H1 (cell line): ENCODE data around the gene MAP2K5. TPM values are rescaled to one million over a fixed set of nuclear protein-coding genes. Genes with fewer than 3 reads are reported as not detected.

Experiments used
- CTCF ChIA-PET: fragments of 300-600 bp; sonication (Branson Sonifier 250); formaldehyde crosslinking; loops from one replicate; lab custom pipeline; 2021; ENCODE audit not compliant: partially characterized antibody; lab: Charles Lee
- POLR2A ChIA-PET: fragments of 300-600 bp; sonication (Branson Sonifier 250); formaldehyde crosslinking; loops from one replicate; lab custom pipeline; 2021; ENCODE audit warnings: inconsistent platforms; ENCODE audit not compliant: partially characterized antibody; lab: Charles Lee
- DNase-seq, 2 experiments: peaks; one replicate each; pipeline versions ENCODE4 v3.0.0 to v3.0.0-alpha.2; 2010 to 2022; ENCODE audit warnings: low spot score in 2 of 2, low read depth in 1 of 2, mixed read lengths in 1 of 2
- FAIRE-seq: peaks from 2 replicates; lab custom pipeline; 2011; peaks lifted over from hg19 to GRCh38; lab: Jason Lieb, UNC
- H2AFZ ChIP-seq: 2 replicates; pipeline ENCODE4 v1.8.1; 2012; ENCODE audit warnings: low read length, inconsistent platforms
- H2AK5ac ChIP-seq: 2 replicates; pipeline ENCODE4 v1.6.1; 2013; ENCODE audit warnings: low read depth, low read length
- H2BK120ac ChIP-seq: replicated peaks from 2 replicates; pipeline ENCODE3; 2013; ENCODE audit warnings: low read depth, low read length, inconsistent platforms
- H2BK12ac ChIP-seq: 2 replicates; pipeline ENCODE4 v1.6.1; 2013; ENCODE audit warnings: low read depth, low read length
- H2BK15ac ChIP-seq: 2 replicates; pipeline ENCODE4 v1.6.1; 2013; ENCODE audit warnings: low read length
- H2BK20ac ChIP-seq: 2 replicates; pipeline ENCODE4 v1.6.1; 2013; ENCODE audit warnings: low read length
- H2BK5ac ChIP-seq: 2 replicates; pipeline ENCODE4 v1.6.1; 2013; ENCODE audit warnings: low read depth, low read length
- H3K14ac ChIP-seq: 2 replicates; pipeline ENCODE4 v1.6.1; 2013; ENCODE audit warnings: inconsistent platforms; ENCODE audit not compliant: insufficient read length
- H3K18ac ChIP-seq: 2 replicates; pipeline ENCODE4 v1.6.1; 2013; ENCODE audit warnings: low read length; ENCODE audit errors: extremely low read depth
- H3K23ac ChIP-seq: 2 replicates; pipeline ENCODE4 v1.6.1; 2013; ENCODE audit warnings: inconsistent platforms; ENCODE audit not compliant: insufficient read length
- H3K23me2 ChIP-seq: 2 replicates; pipeline ENCODE4 v1.6.1; 2013; ENCODE audit warnings: low read depth, low read length
- H3K27ac ChIP-seq: 2 replicates; pipeline ENCODE4 v1.6.1; 2011; ENCODE audit warnings: low read depth, low read length, inconsistent platforms
- H3K27me3 ChIP-seq, 4 experiments: replicated peaks in 1 of 4; 1 replicate in 1 of 4; 2 replicates in 3 of 4; pipeline versions ENCODE4 v1.6.1 to v1.8.1; 2011 to 2013; ENCODE audit warnings: low read length in 3 of 4, mild to moderate bottlenecking in 3 of 4, inconsistent platforms in 2 of 4, mixed read lengths in 2 of 4, moderate library complexity in 1 of 4; ENCODE audit not compliant: control insufficient read depth in 3 of 4, insufficient read depth in 3 of 4; ENCODE audit errors: extremely low read depth in 1 of 4
- H3K36me3 ChIP-seq, 4 experiments: 2 replicates each; pipeline versions ENCODE4 v1.6.1 to v1.8.1; 2011 to 2013; ENCODE audit warnings: mild to moderate bottlenecking in 4 of 4, low read length in 3 of 4, moderate library complexity in 2 of 4, control low read depth in 1 of 4, inconsistent platforms in 1 of 4; ENCODE audit not compliant: insufficient read depth in 4 of 4, control insufficient read depth in 2 of 4
- H3K4ac ChIP-seq: replicated peaks from 2 replicates; pipeline ENCODE3; 2013; ENCODE audit warnings: low read length, low read depth, mixed read lengths, inconsistent platforms; ENCODE audit not compliant: insufficient read length
- H3K4me1 ChIP-seq, 4 experiments: replicated peaks in 1 of 4; 1 replicate in 1 of 4; 2 replicates in 3 of 4; pipeline versions ENCODE4 v1.6.1 to v1.8.1; 2011 to 2013; ENCODE audit warnings: low read length in 3 of 4, inconsistent platforms in 2 of 4, mixed read lengths in 1 of 4; ENCODE audit not compliant: insufficient read depth in 4 of 4, control insufficient read depth in 3 of 4
- H3K4me2 ChIP-seq, 2 experiments: 2 replicates each; pipeline versions ENCODE4 v1.6.1 to v1.8.1; 2011 to 2013; ENCODE audit warnings: low read depth in 2 of 2, low read length in 2 of 2, control low read depth in 1 of 2, inconsistent platforms in 1 of 2, mild to moderate bottlenecking in 1 of 2; ENCODE audit not compliant: insufficient read depth in 1 of 2
- H3K4me3 ChIP-seq, 4 experiments: fragments of 200-600, 300-600 bp in 1 of 4; sonication (generic), shearing (Covaris generic), sonication (Bioruptor Twin) in 1 of 4; 2 replicates each; pipeline versions ENCODE4 v1.5.1 to v1.8.1; 2011 to 2016; ENCODE audit warnings: low read length in 4 of 4, low read depth in 3 of 4, control low read depth in 2 of 4, inconsistent platforms in 2 of 4, mild to moderate bottlenecking in 2 of 4, mixed read lengths in 1 of 4, moderate library complexity in 1 of 4; ENCODE audit not compliant: insufficient read depth in 2 of 4; ENCODE audit errors: extremely low read depth in 1 of 4
- H3K56ac ChIP-seq: replicated peaks from 2 replicates; pipeline ENCODE3; 2013; ENCODE audit warnings: low read depth, mild to moderate bottlenecking, mixed read lengths, low read length, inconsistent platforms; ENCODE audit not compliant: insufficient read length
- H3K79me1 ChIP-seq: 2 replicates; pipeline ENCODE4 v1.6.1; 2013; ENCODE audit warnings: low read depth, low read length, control low read depth
- H3K79me2 ChIP-seq, 2 experiments: 2 replicates each; pipeline versions ENCODE4 v1.6.1 to v1.8.1; 2012 to 2013; ENCODE audit warnings: low read length in 2 of 2, mild to moderate bottlenecking in 2 of 2, inconsistent platforms in 1 of 2; ENCODE audit not compliant: insufficient read depth in 2 of 2, control insufficient read depth in 1 of 2
- H3K9ac ChIP-seq, 4 experiments: replicated peaks in 1 of 4; 1 replicate in 1 of 4; 2 replicates in 3 of 4; pipeline versions ENCODE4 v1.6.1 to v1.8.1; 2011 to 2013; ENCODE audit warnings: low read depth in 3 of 4, low read length in 3 of 4, control low read depth in 2 of 4, mild to moderate bottlenecking in 2 of 4, moderate library complexity in 2 of 4, inconsistent platforms in 1 of 4; ENCODE audit errors: extremely low read depth in 1 of 4
- H3K9me3 ChIP-seq, 2 experiments: 2 replicates each; pipeline versions ENCODE4 v1.6.1 to v1.8.1; 2012 to 2013; ENCODE audit warnings: mild to moderate bottlenecking in 2 of 2, moderate library complexity in 2 of 2, control low read depth in 1 of 2, inconsistent platforms in 1 of 2, low read depth in 1 of 2, low read length in 1 of 2, mixed read lengths in 1 of 2; ENCODE audit not compliant: insufficient read depth in 2 of 2
- H4K20me1 ChIP-seq, 2 experiments: replicated peaks in 1 of 2; 2 replicates each; pipeline versions ENCODE3 to v1.8.1; 2011 to 2013; ENCODE audit warnings: inconsistent platforms in 2 of 2, low read length in 2 of 2, mild to moderate bottlenecking in 1 of 2; ENCODE audit not compliant: insufficient read depth in 2 of 2, control insufficient read depth in 1 of 2
- H4K5ac ChIP-seq: 2 replicates; pipeline ENCODE4 v1.6.1; 2013; ENCODE audit warnings: low read length, low read depth, mixed read lengths, inconsistent platforms; ENCODE audit not compliant: insufficient read length
- H4K8ac ChIP-seq: 2 replicates; pipeline ENCODE4 v1.8.0; 2013; ENCODE audit warnings: mild to moderate bottlenecking, moderate library complexity, low read length, inconsistent platforms; ENCODE audit not compliant: insufficient read depth; ENCODE audit errors: extremely low read depth
- H4K91ac ChIP-seq: replicated peaks from 2 replicates; pipeline ENCODE3; 2013; ENCODE audit warnings: low read length, mixed read lengths, inconsistent platforms; ENCODE audit not compliant: insufficient read length
- ATF2 ChIP-seq: IDR thresholded peaks from 2 replicates; pipeline ENCODE4 v1.6.1; 2012; ENCODE audit warnings: low read length, inconsistent platforms
- CBX8 ChIP-seq: fragments of 300-800, 300-1000 bp; sonication (generic); IDR thresholded peaks from 2 replicates; pipeline ENCODE4 v1.7.1; 2016; ENCODE audit warnings: low read depth, low read length, borderline replicate concordance
- WGBS, 2 experiments: shearing (Covaris generic) in 1 of 2; methylation state at CpG; one replicate each; pipeline versions ENCODE4 v1.1.6 to v1.1.7; 2013 to 2015; ENCODE audit warnings: low lambda C conversion rate in 2 of 2, mixed read lengths in 2 of 2, inconsistent platforms in 1 of 2, low coverage in 1 of 2, missing lambda C conversion rate in 1 of 2; ENCODE audit not compliant: insufficient replicate concordance in 2 of 2, insufficient coverage in 1 of 2, insufficient read length in 1 of 2; ENCODE audit errors: extremely low coverage in 1 of 2, missing lambda C conversion rate in 1 of 2; 5-methylcytosine and 5-hydroxymethylcytosine counted together
- polyA plus RNA-seq, 7 experiments: library from polyadenylated mRNA; depleted of rRNA in 3 of 7; stranded (reverse) in 5 of 7; unstranded in 2 of 7; fragments of >200 nt in 5 of 7; fragments of 200-250 nt in 2 of 7; gene quantifications; 1 replicate in 5 of 7; 2 replicates in 1 of 7; 4 replicates in 1 of 7; pipeline versions ENCODE4 v1.2.1 to v1.2.3, GENCODE V29; 2011 to 2013; ENCODE audit warnings: missing spikeins in 2 of 7, mixed read lengths in 2 of 7
- total RNA-seq: library from RNA; stranded (reverse); fragmentation: NEBNext Ultra II Directional; extraction: Animal tissue kit (Norgen Biotek cat#: 25700); gene quantifications from 2 replicates; pipeline ENCODE4 v1.2.1, GENCODE V29; 2021

MAP2K5 gene
- total and polyA plus RNA-seq, 2 of the 8 experiments (the other 6 are each of a cell fraction or from before 2014, with no cell fraction given): 4.4 to 15.8 TPM

GRCh38 chr15:67607329-67607728 is 64.8 kb downstream of the MAP2K5 start:
- Histone ChIP-seq H3K4me2 (no peak overlapping the region), H3K56ac (no peak overlapping the region), H2BK120ac (no peak overlapping the region), H4K8ac (no peak overlapping the region), H2BK15ac (no peak overlapping the region), H4K91ac (no peak overlapping the region), H3K9ac (no peak overlapping the region), H3K4me3 (no peak overlapping the region), H2BK20ac (no peak overlapping the region), H3K23me2 (no peaks in the 10 kb centered on the region), H4K5ac (no peak overlapping the region), H2BK12ac (no peak overlapping the region), H3K27ac (no peak overlapping the region), H3K27me3 (no peaks in the 10 kb centered on the region), H3K4me1 (peaks cover 0 to 3% (median 1%) of the 10 kb centered on the region in 4 experiments; a peak in 2 of 7 replicates), H3K79me2 (no peaks in the 10 kb centered on the region), H2AK5ac (no peak overlapping the region), H3K18ac (no peak overlapping the region), H2BK5ac (no peak overlapping the region), H3K36me3 (no peaks in the 10 kb centered on the region), H2AFZ (no peak overlapping the region), H3K79me1 (no peaks in the 10 kb centered on the region), H3K23ac (no peak overlapping the region), H4K20me1 (no peaks in the 10 kb centered on the region), H3K4ac (no peak overlapping the region), H3K9me3 (no peaks in the 10 kb centered on the region), H3K14ac (no peak overlapping the region)
- DNase-seq (no peak), FAIRE-seq (no peak)
- ChIA-PET CTCF (no interaction called here), POLR2A (no interaction called here)
- no peak for TF ChIP-seq ATF2
- TF ChIP-seq CBX8: no peak
- 97% methylated on average over 4 of the region's 4 CpGs; no CpG with 5 or more reads in 1 of the 2 experiments for WGBS, 2 experiments
